Vagina (tissue), 2 donors: ENCODE results near the gene PRDM5.

Experiments
- CTCF ChIP-seq, 3 experiments: fragments of 450-650 bp in 2 of 3; fragments of 200-600 bp in 1 of 3; sonication (generic) in 1 of 3; IDR thresholded peaks; one replicate each; pipeline ENCODE4 v1.5.1; 2017 to 2019; ENCODE audit warnings: antibody characterized with exemption in 3 of 3, mild to moderate bottlenecking in 2 of 3, moderate library complexity in 2 of 3
- POLR2A ChIP-seq, 2 donors: fragments of 450-650 bp; IDR thresholded peaks; one replicate each; pipeline ENCODE4 v1.6.1; 2017; ENCODE audit warnings: antibody characterized with exemption in 2 of 2, mild to moderate bottlenecking in 2 of 2, moderate library complexity in 2 of 2
- POLR2AphosphoS5 ChIP-seq, 2 donors: sonication (generic); formaldehyde crosslinking; IDR thresholded peaks; one replicate each; pipeline ENCODE4 v1.9.0; 2017; ENCODE audit warnings: antibody characterized with exemption in 2 of 2, mild to moderate bottlenecking in 2 of 2, low read depth in 1 of 2; ENCODE audit not compliant: insufficient read depth in 1 of 2

- TF ChIP-seq CTCF (IDR thresholded peaks at IDR 0.05) (no peak), POLR2AphosphoS5 (IDR thresholded peaks at IDR 0.05; ENCODE audit: insufficient read depth in 1 of 2, low read depth in 1 of 2) (no peak), POLR2A (IDR thresholded peaks at IDR 0.05) (no peak)
Observed at GRCh38 chr4:120841580-120841979, 80.9 kb downstream of the PRDM5 start.
